PC-3 (cell line): ENCODE measurements around the gene C3orf33. TPM values are rescaled to one million over a fixed set of nuclear protein-coding genes. Genes with fewer than 3 reads are reported as not detected.

ENCODE experiments used
- ATAC-seq: fragments of 200-7000 bp; cut with Tn5 transposase; 2 replicates; pipeline ENCODE4 v1.9.1; 2020; ENCODE audit warnings: mild to moderate bottlenecking, moderate library complexity
- BruUV-seq: library from RNA; stranded (reverse); fragments of 400-500 nt; replicated peaks from 2 replicates; lab custom pipeline; 2021; lab: Mats Ljungman, UMichigan
- CTCF ChIA-PET: fragments of 300-600 bp; sonication (Branson Sonifier 250); formaldehyde crosslinking; loops from one replicate; lab custom pipeline; 2022; ENCODE audit warnings: antibody characterized with exemption; lab: Charles Lee
- POLR2A ChIA-PET: fragments of 300-600 bp; sonication (Branson Sonifier 250); formaldehyde crosslinking; loops from one replicate; lab custom pipeline; 2022; ENCODE audit warnings: antibody characterized with exemption; ENCODE audit not compliant: unreplicated experiment; lab: Charles Lee
- DNase-seq: peaks from one replicate; pipeline ENCODE4 v3.0.0-alpha.2; 2015
- H2AFZ ChIP-seq: fragments of 300-600 bp; sonication (generic); 2 replicates; pipeline ENCODE4 v1.6.0; 2016; ENCODE audit warnings: antibody characterized with exemption, low read length
- H3F3A ChIP-seq: fragments of 300-600 bp; sonication (generic); one replicate; pipeline ENCODE4 v1.6.0; 2017; ENCODE audit warnings: antibody characterized with exemption, low read length, control low read depth, mild to moderate bottlenecking; ENCODE audit not compliant: unreplicated experiment
- H3K27ac ChIP-seq: fragments of 300-600 bp; sonication (generic); 2 replicates; pipeline ENCODE4 v1.5.1; 2016; ENCODE audit warnings: mild to moderate bottlenecking, low read length
- H3K27me3 ChIP-seq: fragments of 300-600 bp; sonication (generic); 2 replicates; pipeline ENCODE4 v1.6.1; 2016; ENCODE audit warnings: low read length, mixed read lengths
- H3K36me3 ChIP-seq: fragments of 300-600 bp; sonication (generic); 2 replicates; pipeline ENCODE4 v1.6.1; 2016; ENCODE audit warnings: low read depth, mixed run types, low read length, mixed read lengths
- H3K4me1 ChIP-seq: fragments of 300-600 bp; sonication (generic); 2 replicates; pipeline ENCODE4 v1.5.1; 2016; ENCODE audit warnings: low read length; ENCODE audit not compliant: insufficient read depth
- H3K4me2 ChIP-seq: fragments of 300-600 bp; sonication (generic); 2 replicates; pipeline ENCODE4 v1.6.0; 2016; ENCODE audit warnings: low read length
- H3K4me3 ChIP-seq: fragments of 300-600 bp; sonication (generic); 2 replicates; pipeline ENCODE4 v1.5.1; 2016; ENCODE audit warnings: mild to moderate bottlenecking, low read length, mixed read lengths
- H3K79me2 ChIP-seq: fragments of 300-600 bp; sonication (generic); 2 replicates; pipeline ENCODE4 v1.6.1; 2017; ENCODE audit warnings: low read length, mixed read lengths
- H3K9ac ChIP-seq: fragments of 300-600 bp; sonication (generic); 2 replicates; pipeline ENCODE4 v1.6.0; 2016; ENCODE audit warnings: mild to moderate bottlenecking, low read length
- H3K9me2 ChIP-seq: fragments of 300-600 bp; sonication (generic); replicated peaks from 2 replicates; pipeline ENCODE4 v1.6.1; 2016; ENCODE audit warnings: mixed run types, low read length, mixed read lengths
- H3K9me3 ChIP-seq: fragments of 300-600 bp; sonication (generic); 2 replicates; pipeline ENCODE4 v1.6.1; 2016; ENCODE audit warnings: low read length, mixed read lengths
- H4K20me1 ChIP-seq: fragments of 300-600 bp; sonication (generic); 2 replicates; pipeline ENCODE4 v1.6.1; 2016; ENCODE audit warnings: low read length, mixed read lengths
- CTCF ChIP-seq: fragments of 300-600 bp; sonication (generic); conservative IDR thresholded peaks from 2 replicates; pipeline ENCODE4 v1.5.1; 2017; ENCODE audit warnings: antibody characterized with exemption, low read depth, mild to moderate bottlenecking, low read length
- EZH2 ChIP-seq: fragments of 300-600 bp; sonication (generic); IDR thresholded peaks from one replicate; pipeline ENCODE4 v1.6.1; 2017; ENCODE audit warnings: antibody characterized with exemption, mild to moderate bottlenecking, low read length; ENCODE audit not compliant: unreplicated experiment
- EZH2phosphoT487 ChIP-seq: fragments of 300-600 bp; sonication (generic); IDR thresholded peaks from 2 replicates; pipeline ENCODE4 v1.6.1; 2018; ENCODE audit warnings: mild to moderate bottlenecking, antibody characterized with exemption, low read length, borderline replicate concordance
- intact Hi-C: fragments of 100-400 bp; cut with micrococcal nuclease; formaldehyde crosslinking; loops from 2 replicates; pipeline ENCODE4 v1.9.0; 2023
- total RNA-seq: library from RNA; depleted of rRNA; stranded (reverse); fragments of >200 nt; gene quantifications from 2 replicates; pipeline ENCODE4 v1.2.3, GENCODE V29; 2014

C3orf33 gene
- total RNA-seq, 1 experiment from 2014 or later = 3.5 TPM

DNA sequence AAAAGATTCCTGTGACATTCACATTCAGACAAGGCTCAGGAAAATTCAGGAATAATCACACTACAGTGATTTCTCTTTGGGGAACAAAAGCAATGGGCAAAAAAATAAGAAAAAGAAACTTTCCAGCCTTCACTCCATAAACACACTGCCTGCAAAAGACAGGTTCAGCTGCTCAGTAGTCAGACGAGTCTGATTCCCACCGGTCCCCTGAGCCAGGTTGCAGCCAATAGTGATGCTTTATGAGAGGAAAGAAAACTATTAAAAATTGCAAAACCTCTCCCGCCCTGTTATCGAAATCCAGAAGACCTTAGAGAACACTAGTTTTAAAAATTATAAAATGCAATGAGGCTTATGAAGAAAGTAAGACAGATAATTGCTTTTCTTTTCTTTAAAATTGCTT, 69.7 kb downstream of the C3orf33 start:
- no peak overlapping the region for H3K4me3 ChIP-seq
- H3K9me2 ChIP-seq = no peaks in the 10 kb centered on the region
- BruUV-seq = no TSS peak
- DNase-seq (no peak), ATAC-seq (no peak)
- POLR2A ChIA-PET = no interaction called here
- no peak overlapping the region for H3K4me2 ChIP-seq
- H3F3A ChIP-seq = no peaks in the 10 kb centered on the region
- no peaks in the 10 kb centered on the region for H3K9me3 ChIP-seq
- TF ChIP-seq CTCF (no peak), EZH2phosphoT487 (no peak), EZH2 (no peak)
- H3K27me3 ChIP-seq = no peaks in the 10 kb centered on the region
- no peaks in the 10 kb centered on the region for H3K4me1 ChIP-seq
- H3K27ac ChIP-seq = no peak overlapping the region
- no peaks in the 10 kb centered on the region for H4K20me1 ChIP-seq
- no peak overlapping the region for H3K9ac ChIP-seq
- H3K79me2 ChIP-seq = no peaks in the 10 kb centered on the region
- no peak overlapping the region for H2AFZ ChIP-seq
- CTCF ChIA-PET = no interaction called here
- intact Hi-C loops = no loop called here
- H3K36me3 ChIP-seq = no peaks in the 10 kb centered on the region

DNA sequence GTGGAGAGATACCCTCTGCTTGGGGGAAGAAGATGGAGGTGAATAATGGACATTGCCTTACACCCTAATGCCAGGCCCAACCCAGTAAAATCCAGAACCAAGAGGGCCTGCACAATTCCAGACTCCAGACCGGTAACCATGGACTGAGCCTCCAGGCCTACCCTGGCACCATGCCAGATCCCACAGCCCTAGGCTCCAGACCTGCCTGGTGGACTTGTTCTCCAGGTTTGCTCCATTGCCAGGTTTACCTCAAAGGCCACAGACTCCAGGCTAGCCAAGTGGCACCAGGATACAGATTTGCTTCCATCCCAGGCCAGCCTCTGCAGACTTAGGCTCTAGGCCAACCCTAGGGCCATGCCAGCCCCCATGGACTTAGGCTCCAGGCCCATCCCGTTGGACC, 75.2 kb downstream of the C3orf33 start:
- no peaks in the 10 kb centered on the region for H3K9me2 ChIP-seq
- TF ChIP-seq EZH2 = no peak
- no peak for TF ChIP-seq CTCF
- no peak for TF ChIP-seq EZH2phosphoT487
- ChIA-PET CTCF (no interaction called here), POLR2A (no interaction called here)
- H2AFZ ChIP-seq = no peak overlapping the region
- no peak overlapping the region for H3K4me2 ChIP-seq
- intact Hi-C loops = no loop called here
- no peaks in the 10 kb centered on the region for H3K36me3 ChIP-seq
- H3K9me3 ChIP-seq = no peaks in the 10 kb centered on the region
- BruUV-seq = no TSS peak
- H3K9ac ChIP-seq = no peak overlapping the region
- H3K27me3 ChIP-seq = no peaks in the 10 kb centered on the region
- H3K4me3 ChIP-seq = no peak overlapping the region
- no peak overlapping the region for H3K27ac ChIP-seq
- peaks cover 13% of the 10 kb centered on the region for H3K4me1 ChIP-seq
- peak; percentile 41 for DNase-seq
- H4K20me1 ChIP-seq = no peaks in the 10 kb centered on the region
- H3K79me2 ChIP-seq = no peaks in the 10 kb centered on the region
- peak; percentile 35 for ATAC-seq
- no peaks in the 10 kb centered on the region for H3F3A ChIP-seq

- Histone ChIP-seq H3K79me2 (no peaks in the 10 kb centered on the region), H4K20me1 (no peaks in the 10 kb centered on the region), H3K27me3 (no peaks in the 10 kb centered on the region), H3K4me2 (no peak overlapping the region), H3K36me3 (no peaks in the 10 kb centered on the region), H3K4me1 (peaks cover 13% of the 10 kb centered on the region), H3K9me2 (no peaks in the 10 kb centered on the region), H3K9me3 (no peaks in the 10 kb centered on the region), H2AFZ (no peak overlapping the region), H3K4me3 (no peak overlapping the region), H3F3A (no peaks in the 10 kb centered on the region), H3K27ac (no peak overlapping the region), H3K9ac (no peak overlapping the region)
- DNase-seq = peak; percentile 68
- no peak for TF ChIP-seq CTCF
- no peak for TF ChIP-seq EZH2phosphoT487
- no peak for TF ChIP-seq EZH2
- no peak for ATAC-seq
- no TSS peak for BruUV-seq
- ChIA-PET CTCF (no interaction called here), POLR2A (no interaction called here)
- intact Hi-C loops = no loop called here
Observed at GRCh38 chr3:155727836-155728235, 78.2 kb downstream of the C3orf33 start.
